LNCaP clone FGC (cell line): Measurements from ENCODE around the gene POLR1D.

Experiments used
- DNase-seq: peaks from one replicate; pipeline ENCODE4 v3.0.0-alpha.2; 2011; ENCODE audit warnings: low read depth
- H3K4me3 ChIP-seq: 2 replicates; pipeline ENCODE4 v1.5.1; 2011; ENCODE audit warnings: mild to moderate bottlenecking, low read depth, low read length, control low read depth
- TF ChIP-seq, protein P1 (sequence below): IDR thresholded peaks from 2 replicates; pipeline ENCODE4 v1.5.1; 2012; ENCODE audit warnings: mild to moderate bottlenecking; ENCODE audit not compliant: control insufficient read depth, insufficient read depth; ENCODE audit errors: extremely low read depth

Gene POLR1D

DNA sequence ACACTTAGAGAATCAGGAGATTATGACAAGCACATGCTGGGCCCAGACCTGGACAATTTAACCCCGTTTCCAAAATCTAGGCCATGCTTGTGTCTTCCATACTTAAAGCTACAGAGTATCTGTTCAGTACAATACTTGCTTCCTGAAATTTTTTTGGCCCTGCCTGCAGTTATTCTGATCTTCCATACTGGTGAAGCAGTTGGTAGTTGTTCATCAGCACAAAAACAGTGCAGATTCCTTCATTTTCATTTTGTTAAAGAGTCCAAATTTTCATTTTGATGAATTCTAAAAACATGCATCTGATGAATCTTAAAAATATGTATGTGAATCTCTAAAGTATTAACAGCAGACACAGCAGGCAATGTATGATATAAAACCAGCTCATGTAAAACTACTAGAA lies 49.2 kb downstream of the POLR1D start:
- no peak overlapping the region for H3K4me3 ChIP-seq
- DNase-seq, result no peak
- TF ChIP-seq, protein P1, sequence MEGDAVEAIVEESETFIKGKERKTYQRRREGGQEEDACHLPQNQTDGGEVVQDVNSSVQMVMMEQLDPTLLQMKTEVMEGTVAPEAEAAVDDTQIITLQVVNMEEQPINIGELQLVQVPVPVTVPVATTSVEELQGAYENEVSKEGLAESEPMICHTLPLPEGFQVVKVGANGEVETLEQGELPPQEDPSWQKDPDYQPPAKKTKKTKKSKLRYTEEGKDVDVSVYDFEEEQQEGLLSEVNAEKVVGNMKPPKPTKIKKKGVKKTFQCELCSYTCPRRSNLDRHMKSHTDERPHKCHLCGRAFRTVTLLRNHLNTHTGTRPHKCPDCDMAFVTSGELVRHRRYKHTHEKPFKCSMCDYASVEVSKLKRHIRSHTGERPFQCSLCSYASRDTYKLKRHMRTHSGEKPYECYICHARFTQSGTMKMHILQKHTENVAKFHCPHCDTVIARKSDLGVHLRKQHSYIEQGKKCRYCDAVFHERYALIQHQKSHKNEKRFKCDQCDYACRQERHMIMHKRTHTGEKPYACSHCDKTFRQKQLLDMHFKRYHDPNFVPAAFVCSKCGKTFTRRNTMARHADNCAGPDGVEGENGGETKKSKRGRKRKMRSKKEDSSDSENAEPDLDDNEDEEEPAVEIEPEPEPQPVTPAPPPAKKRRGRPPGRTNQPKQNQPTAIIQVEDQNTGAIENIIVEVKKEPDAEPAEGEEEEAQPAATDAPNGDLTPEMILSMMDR, result no peak

DNA sequence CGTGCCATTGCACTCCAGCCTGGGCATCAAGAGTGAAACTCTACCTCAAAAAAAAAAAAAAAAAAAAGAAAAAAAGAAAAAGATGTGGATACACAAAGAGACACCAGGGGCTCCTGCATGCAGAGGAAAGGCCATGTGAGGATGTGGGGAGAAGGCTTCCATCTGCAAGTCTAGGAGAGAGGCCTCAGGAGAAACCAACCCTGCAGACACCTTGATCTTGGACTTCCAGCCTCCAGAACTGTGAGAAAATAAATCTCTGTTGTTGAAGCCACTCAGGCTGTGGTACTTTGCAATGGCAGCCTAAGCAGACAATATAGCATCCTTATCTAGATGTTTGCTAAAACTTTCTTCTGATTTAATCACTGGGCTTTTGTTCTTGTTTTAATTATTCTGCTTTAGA lies 50.3 kb downstream of the POLR1D start:
- no peak for DNase-seq
- TF ChIP-seq, protein P1, result no peak
- H3K4me3 ChIP-seq, result no peak overlapping the region
